ENCODE data around the gene CPAMD8.
"Not testable (repeated sequence)": the region's sequence is repeated elsewhere in the genome, so short reads cannot be mapped to it uniquely, and the experiment has no call there.

CPAMD8 gene

DNA sequence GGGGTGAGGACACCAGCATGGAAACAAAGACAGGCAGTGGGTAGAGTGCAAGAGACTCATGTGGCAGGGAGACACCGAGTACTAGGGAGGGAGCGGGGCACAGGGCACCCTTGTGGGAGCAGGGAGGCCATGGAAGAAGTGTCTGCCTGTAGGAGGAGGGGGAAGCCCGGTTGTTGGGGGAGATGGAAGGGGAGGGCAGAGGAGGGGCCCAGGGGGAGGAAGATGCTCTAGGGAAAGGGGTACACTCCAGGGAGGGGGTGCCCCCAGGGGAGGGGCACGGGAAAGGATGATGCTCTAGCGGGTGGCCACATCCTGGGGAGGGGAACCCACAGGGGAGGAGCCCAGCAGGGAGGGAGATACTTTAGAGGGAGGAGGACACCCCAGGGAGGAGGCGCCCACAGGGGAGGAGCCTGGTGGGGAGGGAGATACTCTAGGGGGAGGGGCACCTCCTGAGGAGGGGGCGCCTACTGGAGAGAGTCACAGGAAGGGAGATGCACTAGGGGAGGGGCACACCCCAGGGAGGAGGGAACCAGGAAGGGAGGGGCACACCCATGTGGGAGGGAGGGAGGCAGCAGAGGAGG, 24.9 kb downstream of the CPAMD8 start:
- DNase-seq (ENCODE audit: low read depth) = no peak

- DNase-seq (ENCODE audit: low read depth) = no peak
These were observed 27.9 kb downstream of the CPAMD8 start for GRCh38 chr19:16998635-16999194.

DNA sequence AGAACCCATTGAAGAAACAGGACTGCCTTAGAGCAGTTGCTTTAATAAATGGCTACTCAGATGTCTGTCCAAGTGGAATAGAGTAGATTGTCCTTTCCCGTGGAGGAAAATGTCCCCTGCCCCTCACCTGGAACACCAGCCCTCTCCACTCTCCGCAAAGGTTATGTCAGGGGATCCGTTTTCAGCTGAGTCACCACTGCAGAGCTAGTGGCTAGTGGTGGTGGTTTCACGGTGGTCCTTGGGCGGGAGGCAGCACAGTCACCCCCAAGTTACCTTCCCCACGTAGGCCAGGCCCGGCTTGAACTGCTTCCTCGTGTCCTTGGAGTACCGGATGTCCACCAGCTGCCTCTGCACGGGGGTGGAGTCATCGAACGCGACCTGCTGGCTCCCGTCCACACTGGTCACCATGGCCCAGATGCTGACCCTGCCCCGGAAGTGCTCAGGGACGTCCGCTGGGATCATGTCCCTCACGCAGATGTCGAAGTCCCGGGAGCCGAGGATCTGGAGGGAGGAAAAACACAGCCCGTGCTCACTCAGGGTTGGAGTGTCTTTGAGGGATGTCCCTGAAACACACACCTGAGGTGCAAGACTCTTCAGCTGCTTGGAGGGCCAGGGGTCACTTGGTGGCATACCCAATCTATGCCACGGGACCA, 29.6 kb downstream of the CPAMD8 start:
- not testable (repeated sequence) for DNase-seq (ENCODE audit: low read depth)

DNA sequence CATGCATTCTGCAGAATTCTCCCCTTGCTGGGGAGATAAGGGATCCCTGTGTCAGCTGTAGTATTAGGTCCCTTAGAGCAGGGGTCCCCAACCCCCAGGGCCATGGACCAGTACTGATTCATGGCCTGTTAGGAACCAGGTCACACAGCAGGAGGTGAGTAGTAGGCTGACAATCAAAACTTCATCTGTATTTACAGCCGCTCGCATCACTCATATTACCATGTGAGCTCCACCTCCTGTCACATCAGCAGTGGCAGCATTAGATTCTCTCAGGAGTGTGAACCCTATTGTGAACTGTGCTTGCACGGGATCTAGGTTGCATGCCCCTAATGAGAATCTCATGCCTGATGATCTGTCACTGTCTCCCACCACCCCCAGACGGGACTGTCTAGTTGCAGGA, 37.9 kb downstream of the CPAMD8 start:
- no peak for DNase-seq (ENCODE audit: low read depth)

DNA sequence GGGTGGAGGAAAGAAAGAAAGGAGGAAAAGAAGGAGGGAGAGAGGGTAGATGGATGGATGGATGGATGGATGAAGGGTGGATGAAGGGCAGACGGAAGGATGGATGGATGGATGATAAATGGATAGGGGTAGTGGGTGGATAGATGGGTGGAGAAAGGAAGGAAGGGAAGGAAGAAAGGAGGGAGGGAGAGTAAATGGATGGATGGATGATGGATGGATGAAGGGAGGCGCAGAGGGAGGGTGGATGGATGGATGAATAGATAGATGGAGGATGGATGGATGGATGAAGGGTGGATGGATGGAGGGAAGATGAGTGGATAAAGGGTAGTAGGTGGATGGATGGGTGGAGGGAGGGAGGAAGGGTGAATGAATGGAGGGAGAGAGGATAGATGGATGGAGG, 41.2 kb downstream of the CPAMD8 start:
- no peak for DNase-seq (ENCODE audit: low read depth)

- DNase-seq (ENCODE audit: low read depth) = not testable (repeated sequence)
These were observed 44.0 kb downstream of the CPAMD8 start for GRCh38 chr19:16982586-16982985.

- no peak for DNase-seq (ENCODE audit: low read depth)
These were observed 47.5 kb downstream of the CPAMD8 start for GRCh38 chr19:16978839-16979802.

DNA sequence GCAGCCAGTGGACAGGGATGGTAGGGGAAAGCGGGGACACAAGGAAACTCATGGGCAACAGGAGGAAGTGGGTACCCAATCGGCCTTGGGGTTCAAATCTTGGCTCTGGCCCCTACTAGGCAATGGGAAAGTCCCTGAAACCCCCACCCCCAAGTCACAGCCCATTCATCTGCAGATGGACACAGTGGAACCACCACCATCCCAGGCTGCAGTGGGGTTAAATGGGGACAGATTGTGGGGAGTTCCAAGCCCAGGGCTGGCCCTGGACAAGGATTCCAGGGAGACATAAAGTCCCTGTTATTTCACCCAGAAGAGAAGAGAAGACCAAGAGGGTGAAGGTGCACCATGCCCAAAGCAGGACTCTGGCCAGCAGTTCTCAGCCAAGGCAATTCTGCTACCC, 48.5 kb downstream of the CPAMD8 start:
- no peak for DNase-seq (ENCODE audit: low read depth)

DNA sequence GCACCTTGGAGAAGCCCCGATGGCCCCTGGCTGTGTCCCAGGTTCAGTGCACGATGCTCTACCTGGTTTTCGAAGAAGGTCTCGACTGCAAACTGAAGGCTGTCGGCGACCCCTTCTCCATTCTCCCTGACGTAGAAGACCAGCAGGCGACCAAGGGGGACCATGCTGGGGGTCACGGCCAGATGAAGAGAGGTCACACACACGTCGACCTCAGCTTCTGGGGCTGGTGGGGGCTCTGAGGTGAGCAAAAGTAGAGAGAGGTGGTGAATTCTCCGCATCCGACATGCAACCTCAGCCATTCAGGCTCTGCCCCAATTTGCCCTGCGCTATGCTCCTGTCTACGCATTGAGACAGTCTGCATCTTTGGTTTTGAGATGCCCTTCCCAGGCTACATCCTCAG, 49.3 kb downstream of the CPAMD8 start:
- DNase-seq (ENCODE audit: low read depth) = no peak

DNA sequence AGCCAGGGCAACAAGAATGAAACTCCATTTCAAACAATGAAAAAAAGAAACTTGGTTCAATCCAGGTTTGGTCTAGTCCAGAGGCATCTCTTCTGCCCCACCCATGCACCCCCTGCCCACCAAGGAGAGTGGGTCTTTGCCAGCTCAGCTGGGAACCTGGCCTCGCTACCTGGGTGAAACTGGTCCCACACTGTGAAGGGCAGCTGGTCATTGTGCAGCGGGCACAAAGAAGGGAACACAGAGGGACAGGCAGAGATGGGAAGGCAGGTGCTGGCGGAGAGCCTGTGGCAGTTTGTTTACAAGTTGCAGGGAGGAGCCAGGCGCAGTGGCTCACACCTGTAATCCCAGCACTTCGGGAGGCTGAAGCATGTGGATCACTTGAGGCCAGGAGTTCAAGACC, 50.2 kb downstream of the CPAMD8 start:
- DNase-seq (ENCODE audit: low read depth) = no peak

GRCh38 chr19:16970821-16971220, 55.8 kb downstream of the CPAMD8 start:
- DNase-seq (ENCODE audit: low read depth) = no peak

DNA sequence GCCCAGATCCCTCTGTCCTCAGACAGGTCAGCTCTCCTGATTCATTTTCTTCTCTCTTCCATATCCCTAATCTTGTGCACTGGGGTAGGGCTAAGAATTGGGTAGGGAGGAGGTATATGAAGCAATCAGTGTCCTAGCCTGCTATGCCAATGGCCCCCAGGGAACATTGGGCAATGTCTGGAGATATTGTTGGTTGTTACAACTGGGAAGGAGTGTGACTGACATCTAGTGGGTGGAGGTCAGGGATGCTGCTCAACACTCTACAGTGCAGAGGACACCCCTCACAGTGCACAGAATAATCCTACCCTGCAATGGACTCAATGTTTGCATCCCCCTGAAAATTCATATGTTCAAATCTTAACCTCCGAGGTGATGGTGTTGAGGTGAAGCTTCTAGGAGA, 57.5 kb downstream of the CPAMD8 start:
- DNase-seq (ENCODE audit: low read depth) = peak; percentile 38

- DNase-seq (ENCODE audit: low read depth) = not testable (repeated sequence)
These were observed 65.4 kb downstream of the CPAMD8 start for GRCh38 chr19:16960996-16961822.

DNA sequence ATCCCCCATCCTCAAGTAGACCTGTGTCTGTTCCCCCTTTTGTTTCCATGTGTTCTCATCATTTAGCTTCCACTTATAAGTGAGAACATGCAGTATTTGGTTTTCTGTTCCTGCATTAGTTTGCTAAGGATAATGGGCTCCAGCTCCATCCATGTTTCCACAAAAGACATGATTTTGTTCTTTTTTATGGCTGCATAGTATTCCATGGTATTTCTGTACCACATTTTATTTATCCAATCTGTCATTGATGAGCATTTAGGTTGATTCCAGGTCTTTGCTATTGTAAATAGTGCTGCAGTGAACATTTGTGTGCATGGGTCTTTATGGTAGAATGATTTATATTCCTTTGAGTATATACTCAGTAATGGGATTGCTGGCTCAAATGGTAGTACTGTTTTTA, 68.3 kb downstream of the CPAMD8 start:
- not testable (repeated sequence) for DNase-seq (ENCODE audit: low read depth)

GRCh38 chr19:16957855-16958254, 68.8 kb downstream of the CPAMD8 start:
- no peak for DNase-seq (ENCODE audit: low read depth)

GRCh38 chr19:16957151-16957701, 69.4 kb downstream of the CPAMD8 start:
- no peak for DNase-seq (ENCODE audit: low read depth)

GRCh38 chr19:16955161-16955560, 71.4 kb downstream of the CPAMD8 start:
- DNase-seq (ENCODE audit: low read depth) = no peak

GRCh38 chr19:16952046-16952445, 74.6 kb downstream of the CPAMD8 start:
- no peak for DNase-seq (ENCODE audit: low read depth)

GRCh38 chr19:16951529-16951928, 75.1 kb downstream of the CPAMD8 start:
- DNase-seq (ENCODE audit: low read depth) = peak; percentile 47

- DNase-seq (ENCODE audit: low read depth) = no peak
These were observed 77.0 kb downstream of the CPAMD8 start for GRCh38 chr19:16949496-16950023.

All from ELR (cell line).